GM12864 (cell line): ENCODE data around the gene CDH23.

ENCODE experiments used
- DNase-seq: peaks from one replicate; pipeline ENCODE4 v3.0.0-alpha.2; 2011; ENCODE audit warnings: low read depth
- H3K4me3 ChIP-seq: 2 replicates; pipeline ENCODE4 v1.5.1; 2011; ENCODE audit warnings: mild to moderate bottlenecking, low read depth, low read length, control low read depth
- TF ChIP-seq, protein P1 (sequence below): IDR thresholded peaks from 2 replicates; pipeline ENCODE4 v1.5.1; 2011; ENCODE audit warnings: low read depth, mild to moderate bottlenecking, moderate library complexity, low read length, control low read depth, inconsistent platforms; ENCODE audit errors: missing control alignments

CDH23 gene

DNA sequence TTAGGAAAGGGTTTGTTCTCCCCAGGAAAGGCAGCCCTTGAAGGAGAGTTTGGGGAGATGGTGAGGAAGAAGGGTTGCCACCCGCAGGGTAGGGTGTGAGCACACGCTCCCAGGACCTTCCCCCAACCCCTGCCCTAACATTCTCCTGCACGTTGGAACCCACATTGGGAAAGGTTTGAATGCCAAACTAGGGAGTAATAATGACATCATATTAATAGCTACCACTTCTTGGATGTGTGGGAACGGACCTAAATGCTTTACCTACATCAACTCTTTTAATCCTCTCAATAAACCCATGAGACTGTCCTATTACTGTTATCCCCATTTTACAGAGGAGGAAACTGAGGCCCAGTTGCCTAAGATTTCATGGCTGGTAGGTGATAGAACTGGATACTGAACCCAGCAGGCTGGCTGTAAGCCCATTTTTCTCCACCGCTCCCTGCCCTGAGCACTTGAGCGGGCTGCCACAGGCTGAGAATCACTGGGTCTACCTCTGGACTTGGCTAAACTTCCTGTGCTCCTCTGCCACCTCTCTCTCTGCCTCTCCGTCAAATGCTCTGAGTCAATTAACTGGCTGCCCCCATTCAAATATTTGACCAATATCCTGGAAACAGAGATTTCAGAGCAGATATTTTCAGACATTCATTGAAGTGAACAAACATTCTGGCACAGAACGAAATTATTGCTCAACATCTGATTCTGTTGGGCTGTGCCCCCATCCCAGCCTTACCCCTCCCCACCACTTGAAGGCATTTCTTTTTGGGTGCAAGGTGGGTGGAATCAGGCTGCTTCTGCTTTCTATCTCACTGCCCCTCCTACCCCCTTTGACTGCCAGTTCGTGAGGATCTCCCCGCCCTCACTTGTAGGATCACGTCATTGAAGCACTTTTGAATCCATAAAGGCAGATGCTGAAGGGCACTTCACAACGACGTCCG is 193.2 kb downstream of the CDH23 start:
- no peak for DNase-seq
- TF ChIP-seq, protein P1, sequence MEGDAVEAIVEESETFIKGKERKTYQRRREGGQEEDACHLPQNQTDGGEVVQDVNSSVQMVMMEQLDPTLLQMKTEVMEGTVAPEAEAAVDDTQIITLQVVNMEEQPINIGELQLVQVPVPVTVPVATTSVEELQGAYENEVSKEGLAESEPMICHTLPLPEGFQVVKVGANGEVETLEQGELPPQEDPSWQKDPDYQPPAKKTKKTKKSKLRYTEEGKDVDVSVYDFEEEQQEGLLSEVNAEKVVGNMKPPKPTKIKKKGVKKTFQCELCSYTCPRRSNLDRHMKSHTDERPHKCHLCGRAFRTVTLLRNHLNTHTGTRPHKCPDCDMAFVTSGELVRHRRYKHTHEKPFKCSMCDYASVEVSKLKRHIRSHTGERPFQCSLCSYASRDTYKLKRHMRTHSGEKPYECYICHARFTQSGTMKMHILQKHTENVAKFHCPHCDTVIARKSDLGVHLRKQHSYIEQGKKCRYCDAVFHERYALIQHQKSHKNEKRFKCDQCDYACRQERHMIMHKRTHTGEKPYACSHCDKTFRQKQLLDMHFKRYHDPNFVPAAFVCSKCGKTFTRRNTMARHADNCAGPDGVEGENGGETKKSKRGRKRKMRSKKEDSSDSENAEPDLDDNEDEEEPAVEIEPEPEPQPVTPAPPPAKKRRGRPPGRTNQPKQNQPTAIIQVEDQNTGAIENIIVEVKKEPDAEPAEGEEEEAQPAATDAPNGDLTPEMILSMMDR: no peak
- no peak overlapping the region for H3K4me3 ChIP-seq

DNA sequence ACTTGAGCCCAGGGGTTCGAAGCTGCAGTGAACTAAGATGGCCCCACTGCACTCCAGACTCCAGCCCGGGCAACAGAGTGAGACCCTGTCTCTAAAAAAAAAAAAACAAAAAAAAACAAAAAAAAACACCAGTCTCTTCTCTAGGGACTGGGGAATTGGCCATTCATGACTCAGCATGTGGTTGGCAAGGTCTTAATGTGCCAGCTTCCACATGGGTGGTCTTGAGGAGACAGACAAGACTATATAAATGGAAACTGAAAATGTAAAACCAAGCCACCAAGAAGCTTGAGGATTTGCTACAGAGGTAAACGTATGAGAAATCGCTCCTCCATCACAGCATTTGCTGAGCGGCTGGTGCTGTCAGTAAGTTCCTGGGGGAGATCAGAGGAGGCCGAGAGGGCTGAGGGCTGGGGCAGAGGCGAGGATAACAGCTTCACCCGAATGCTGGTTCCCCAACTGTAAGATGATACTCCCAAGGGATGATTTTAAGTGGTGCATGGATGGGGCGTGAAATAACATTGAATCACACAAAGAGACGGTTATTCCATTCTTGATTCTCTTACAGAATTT is 194.1 kb downstream of the CDH23 start:
- H3K4me3 ChIP-seq: no peak overlapping the region
- TF ChIP-seq, protein P1: no peak
- DNase-seq: no peak

DNA sequence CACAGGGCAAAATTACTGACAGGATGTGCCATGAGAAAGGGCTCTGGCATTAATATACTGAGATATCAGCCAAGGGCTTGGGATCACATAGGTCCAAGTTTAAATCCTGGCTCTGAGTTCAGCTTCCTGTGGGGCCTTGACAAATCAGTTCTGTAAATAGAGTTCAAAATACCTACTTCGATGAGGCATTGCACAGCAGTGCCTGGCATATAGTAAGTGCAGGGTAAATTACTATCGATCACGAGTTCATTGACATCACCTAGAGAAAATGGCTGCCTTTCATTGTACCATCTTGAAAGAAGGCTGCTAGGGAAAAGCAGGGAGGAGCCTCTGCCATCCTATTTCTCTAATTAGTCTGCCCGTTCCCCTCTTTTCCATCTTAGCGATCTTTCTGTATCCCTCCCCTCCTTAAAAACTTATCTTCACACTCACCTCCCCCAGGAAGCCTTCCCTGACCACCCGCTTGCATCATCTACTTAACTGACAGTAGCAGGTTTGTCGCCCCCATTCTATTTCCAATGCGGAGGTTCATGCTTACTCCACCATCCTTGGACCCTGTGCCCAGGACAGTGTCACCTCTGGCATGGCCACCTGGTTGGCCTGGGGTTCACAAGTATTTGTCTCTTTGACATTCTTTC is 198.3 kb downstream of the CDH23 start:
- H3K4me3 ChIP-seq: no peak overlapping the region
- DNase-seq: no peak
- TF ChIP-seq, protein P1: no peak

DNA sequence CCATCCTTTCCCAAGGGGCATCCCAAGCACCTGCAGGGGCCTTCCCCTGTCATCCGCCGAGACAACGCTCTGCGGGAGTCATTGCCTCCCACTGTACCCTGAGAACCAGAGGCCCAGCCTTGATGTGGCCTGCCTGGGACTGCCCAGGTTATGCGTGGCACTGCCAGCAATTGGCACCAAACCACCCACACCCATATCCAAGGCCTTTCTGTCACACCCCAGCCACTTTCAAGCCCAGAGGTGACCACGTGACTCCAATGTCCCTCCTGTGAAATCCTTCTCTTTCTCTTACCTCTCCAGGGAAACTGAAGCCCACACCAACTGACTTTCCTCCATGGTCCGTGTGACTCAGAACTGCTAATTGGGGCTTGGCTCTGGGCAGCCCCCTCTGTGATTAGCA is 198.9 kb downstream of the CDH23 start:
- TF ChIP-seq, protein P1: no peak
- H3K4me3 ChIP-seq: no peak overlapping the region
- no peak for DNase-seq

DNA sequence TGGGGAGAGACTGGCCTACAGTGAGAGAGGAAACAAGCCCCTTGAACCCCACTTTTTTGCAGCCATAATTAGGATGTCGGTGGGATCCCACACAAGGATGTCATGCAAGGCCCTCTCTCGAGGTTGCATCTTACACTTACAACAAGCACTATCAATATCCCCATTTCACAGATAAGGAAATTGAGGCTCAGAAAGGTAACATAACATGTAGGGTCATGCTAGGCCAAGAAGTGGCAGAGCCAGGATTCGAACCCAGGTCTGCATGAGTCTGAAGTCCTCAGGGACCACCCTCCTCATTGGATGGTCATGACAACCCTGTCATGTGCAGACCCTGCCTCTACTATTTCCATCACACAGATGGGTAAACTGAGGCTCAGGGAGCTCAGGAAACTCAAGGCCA is 199.4 kb downstream of the CDH23 start:
- TF ChIP-seq, protein P1: no peak
- DNase-seq: no peak
- no peak overlapping the region for H3K4me3 ChIP-seq

DNA sequence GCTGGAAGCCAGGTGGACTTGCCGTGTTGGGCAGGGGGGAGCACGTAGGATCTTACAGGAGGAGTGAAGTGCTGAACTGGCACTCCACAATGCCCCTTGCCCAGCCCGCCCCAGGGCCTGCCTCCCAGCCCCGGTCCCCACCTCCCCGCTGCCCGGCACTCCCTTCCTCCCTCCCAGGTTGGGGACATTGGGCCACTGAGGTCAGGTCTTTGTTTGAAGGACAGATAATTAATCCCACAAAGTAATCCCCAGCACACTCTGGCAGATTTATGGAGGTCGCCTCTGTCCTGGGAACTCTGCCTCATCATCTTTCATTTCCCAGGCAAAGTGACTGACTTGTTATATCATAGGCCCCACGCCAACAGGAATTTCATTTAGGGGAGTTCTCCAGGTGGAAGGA is 200.0 kb downstream of the CDH23 start:
- TF ChIP-seq, protein P1: no peak
- no peak overlapping the region for H3K4me3 ChIP-seq
- DNase-seq: no peak
